Measurements from ENCODE around the gene RTL1.

- TF ChIP-seq CTCF (IDR thresholded peaks at IDR 0.05; ENCODE audit: borderline replicate concordance, extremely low read depth, low read length, poor library complexity, severe bottlenecking) (no peak), EZH2 (IDR thresholded peaks at IDR 0.05; ENCODE audit: borderline replicate concordance, low read depth, low read length, severe bottlenecking) (no peak)
These were observed 3.4 kb downstream of the RTL1 start for GRCh38 chr14:100899884-100900771.

Measured in DND-41 (cell line).